GM12864 (cell line): ENCODE results near the gene KLF13.

Experiments
- DNase-seq: peaks from one replicate; pipeline ENCODE4 v3.0.0-alpha.2; 2011; ENCODE audit warnings: low read depth
- H3K4me3 ChIP-seq: 2 replicates; pipeline ENCODE4 v1.5.1; 2011; ENCODE audit warnings: mild to moderate bottlenecking, low read depth, low read length, control low read depth
- TF ChIP-seq, protein P1 (sequence below): IDR thresholded peaks from 2 replicates; pipeline ENCODE4 v1.5.1; 2011; ENCODE audit warnings: low read depth, mild to moderate bottlenecking, moderate library complexity, low read length, control low read depth, inconsistent platforms; ENCODE audit errors: missing control alignments

Gene KLF13

GRCh38 chr15:31373970-31374369, 47.3 kb downstream of the KLF13 start:
- DNase-seq: no peak
- TF ChIP-seq, protein P1, sequence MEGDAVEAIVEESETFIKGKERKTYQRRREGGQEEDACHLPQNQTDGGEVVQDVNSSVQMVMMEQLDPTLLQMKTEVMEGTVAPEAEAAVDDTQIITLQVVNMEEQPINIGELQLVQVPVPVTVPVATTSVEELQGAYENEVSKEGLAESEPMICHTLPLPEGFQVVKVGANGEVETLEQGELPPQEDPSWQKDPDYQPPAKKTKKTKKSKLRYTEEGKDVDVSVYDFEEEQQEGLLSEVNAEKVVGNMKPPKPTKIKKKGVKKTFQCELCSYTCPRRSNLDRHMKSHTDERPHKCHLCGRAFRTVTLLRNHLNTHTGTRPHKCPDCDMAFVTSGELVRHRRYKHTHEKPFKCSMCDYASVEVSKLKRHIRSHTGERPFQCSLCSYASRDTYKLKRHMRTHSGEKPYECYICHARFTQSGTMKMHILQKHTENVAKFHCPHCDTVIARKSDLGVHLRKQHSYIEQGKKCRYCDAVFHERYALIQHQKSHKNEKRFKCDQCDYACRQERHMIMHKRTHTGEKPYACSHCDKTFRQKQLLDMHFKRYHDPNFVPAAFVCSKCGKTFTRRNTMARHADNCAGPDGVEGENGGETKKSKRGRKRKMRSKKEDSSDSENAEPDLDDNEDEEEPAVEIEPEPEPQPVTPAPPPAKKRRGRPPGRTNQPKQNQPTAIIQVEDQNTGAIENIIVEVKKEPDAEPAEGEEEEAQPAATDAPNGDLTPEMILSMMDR: no peak
- no peak overlapping the region for H3K4me3 ChIP-seq

DNA sequence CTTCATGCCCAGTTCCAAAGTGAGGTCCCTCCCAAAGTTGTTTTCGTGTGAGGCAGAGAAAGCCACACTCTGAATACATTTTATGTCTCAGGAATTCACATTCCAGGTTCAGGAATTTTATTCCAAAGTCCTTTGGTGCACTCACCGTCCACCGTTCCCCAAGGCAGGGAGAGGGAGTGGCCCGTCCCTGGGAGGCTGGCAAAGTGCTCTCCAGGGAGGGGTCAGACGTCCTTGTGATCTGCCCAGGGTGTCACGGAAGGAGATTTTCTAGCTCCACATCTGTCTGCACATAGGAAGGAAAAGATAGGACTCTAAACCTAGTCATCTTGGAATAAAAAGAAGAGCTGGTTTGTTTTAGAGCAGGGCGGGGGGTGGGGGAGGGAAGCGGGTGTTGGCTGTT, 47.9 kb downstream of the KLF13 start:
- TF ChIP-seq, protein P1: no peak
- no peak for DNase-seq
- no peak overlapping the region for H3K4me3 ChIP-seq

GRCh38 chr15:31374986-31375385, 48.4 kb downstream of the KLF13 start:
- TF ChIP-seq, protein P1: no peak
- no peak for DNase-seq

DNA sequence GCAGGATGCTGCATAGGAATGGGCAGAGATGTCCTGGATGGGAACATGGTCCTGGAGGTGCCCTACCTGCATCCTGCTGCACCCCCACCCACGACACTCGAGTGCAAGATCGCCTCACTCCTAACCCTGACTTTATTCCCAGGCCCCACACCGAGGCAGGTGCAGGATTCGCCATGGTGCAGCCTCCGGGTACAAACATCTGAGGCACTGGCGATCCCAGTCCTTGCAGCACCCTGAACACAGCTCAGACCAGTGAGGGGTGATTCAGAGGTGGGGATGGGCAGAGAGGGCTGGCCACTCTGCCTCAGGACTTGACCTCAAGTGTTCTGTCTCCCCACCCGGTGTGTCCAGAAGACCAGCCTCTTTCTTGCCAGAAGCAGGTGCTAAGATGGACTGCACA, 49.1 kb downstream of the KLF13 start:
- TF ChIP-seq, protein P1: no peak
- DNase-seq: no peak
- H3K4me3 ChIP-seq: no peak overlapping the region

More at GRCh38 chr15:31374986-31375385, 48.4 kb downstream of the KLF13 start:
- H3K4me3 ChIP-seq: no peak overlapping the region

GRCh38 chr15:31376511-31376910, 49.9 kb downstream of the KLF13 start:
- no peak overlapping the region for H3K4me3 ChIP-seq
- DNase-seq: no peak
- TF ChIP-seq, protein P1: no peak

GRCh38 chr15:31377030-31377429, 50.4 kb downstream of the KLF13 start:
- TF ChIP-seq, protein P1: no peak
- no peak for DNase-seq
- H3K4me3 ChIP-seq: no peak overlapping the region

DNA sequence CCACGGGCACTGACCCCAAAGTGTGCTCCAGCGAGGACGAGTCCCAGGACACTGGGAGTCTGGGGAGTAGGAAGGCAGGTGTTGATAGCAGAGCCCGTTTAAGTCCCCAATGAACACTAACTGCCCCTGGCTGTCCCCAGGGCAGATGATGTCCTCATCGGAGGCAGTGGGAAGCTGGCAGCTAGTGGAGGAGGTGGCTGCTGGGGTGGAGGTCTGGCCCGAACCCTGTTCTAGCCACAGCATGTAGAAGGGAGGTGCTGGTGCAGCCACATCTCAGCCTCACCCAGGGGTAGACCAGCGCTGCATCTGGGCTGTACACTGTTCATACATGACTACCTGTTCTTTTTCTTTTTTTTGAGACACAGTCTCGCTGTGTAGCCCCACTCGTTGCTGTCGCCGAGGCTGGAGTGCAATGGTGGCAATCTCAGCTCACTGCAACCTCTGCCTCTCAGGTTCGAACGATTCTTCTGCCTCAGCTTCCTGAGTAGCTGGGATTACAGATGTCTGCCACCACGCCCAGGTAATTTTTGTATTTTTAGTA, 51.8 kb downstream of the KLF13 start:
- TF ChIP-seq, protein P1: no peak
- no peak overlapping the region for H3K4me3 ChIP-seq
- DNase-seq: no peak
